Neural cell (in vitro differentiated cells): ENCODE results near the gene PLPP1. TPM values are rescaled to one million over a fixed set of nuclear protein-coding genes. Genes with fewer than 3 reads are reported as not detected.

Experiments
- H2AFZ ChIP-seq: fragments of 200-600, 300-800 bp; sonication (generic), shearing (Covaris generic); 2 replicates; pipeline ENCODE4 v1.6.0; 2014; ENCODE audit warnings: low read depth, mild to moderate bottlenecking, antibody characterized with exemption, low read length, moderate library complexity
- H3F3A ChIP-seq: fragments of 200-600 bp; shearing (Covaris generic); 2 replicates; pipeline ENCODE4 v1.6.1; 2016; ENCODE audit warnings: mild to moderate bottlenecking, moderate library complexity, mixed read lengths, antibody characterized with exemption, low read length; ENCODE audit not compliant: insufficient read depth, poor library complexity, severe bottlenecking
- H3K27ac ChIP-seq: fragments of 200-600, 300-800 bp; sonication (generic), shearing (Covaris generic); 2 replicates; pipeline ENCODE4 v1.5.1; 2014; ENCODE audit warnings: mild to moderate bottlenecking, low read length, moderate library complexity
- H3K27me3 ChIP-seq: fragments of 300-800, 200-600 bp; sonication (generic), shearing (Covaris generic); 2 replicates; pipeline ENCODE4 v1.6.0; 2014; ENCODE audit warnings: mild to moderate bottlenecking, low read depth, low read length, moderate library complexity; ENCODE audit not compliant: insufficient read depth
- H3K36me3 ChIP-seq: fragments of 300-800, 200-600 bp; sonication (generic), shearing (Covaris generic); 2 replicates; pipeline ENCODE4 v1.5.1; 2014; ENCODE audit warnings: mild to moderate bottlenecking, antibody characterized with exemption, low read length, moderate library complexity; ENCODE audit not compliant: insufficient read depth
- H3K4me2 ChIP-seq: fragments of 300-800, 200-600 bp; sonication (generic), shearing (Covaris generic); 2 replicates; pipeline ENCODE4 v1.6.0; 2014; ENCODE audit warnings: mild to moderate bottlenecking, low read length
- H3K4me3 ChIP-seq: fragments of 300-800, 200-600 bp; sonication (generic), shearing (Covaris generic); 2 replicates; pipeline ENCODE4 v1.5.1; 2014; ENCODE audit warnings: mild to moderate bottlenecking, low read length, moderate library complexity
- H3K79me2 ChIP-seq: fragments of 200-600 bp; shearing (Covaris generic); replicated peaks from 2 replicates; pipeline ENCODE4 v1.6.0; 2014; ENCODE audit warnings: mild to moderate bottlenecking, low read length, moderate library complexity; ENCODE audit not compliant: insufficient read depth
- H3K9ac ChIP-seq: fragments of 300-800, 200-600 bp; sonication (generic), shearing (Covaris generic); 2 replicates; pipeline ENCODE4 v1.6.1; 2016; ENCODE audit warnings: mild to moderate bottlenecking, low read length, mixed read lengths
- H3K9me2 ChIP-seq: fragments of 200-600 bp; shearing (Covaris generic); 2 replicates; pipeline ENCODE4 v1.6.1; 2016; ENCODE audit warnings: mild to moderate bottlenecking, low read length, mixed read lengths; ENCODE audit not compliant: insufficient read depth
- H3K9me3 ChIP-seq: fragments of 200-600, 300-800 bp; sonication (generic), shearing (Covaris generic); 2 replicates; pipeline ENCODE4 v1.6.1; 2016; ENCODE audit warnings: mild to moderate bottlenecking, mixed run types, low read length, moderate library complexity, mixed read lengths
- H4K20me1 ChIP-seq: fragments of 200-600 bp; shearing (Covaris generic); 2 replicates; pipeline ENCODE4 v1.6.1; 2016; ENCODE audit warnings: mild to moderate bottlenecking, mixed run types; ENCODE audit not compliant: insufficient read depth
- EP300 ChIP-seq: fragments of 450-650 bp; conservative IDR thresholded peaks from 2 replicates; pipeline ENCODE4 v1.6.1; 2014; ENCODE audit warnings: antibody characterized with exemption, mild to moderate bottlenecking, moderate library complexity; ENCODE audit not compliant: poor library complexity, severe bottlenecking
- EZH2 ChIP-seq: fragments of 200-600, 300-800 bp; shearing (Covaris generic), sonication (generic); IDR thresholded peaks from 2 replicates; pipeline ENCODE4 v1.6.1; 2014; ENCODE audit warnings: antibody characterized with exemption, low read length, borderline replicate concordance, mild to moderate bottlenecking; ENCODE audit not compliant: insufficient read depth, poor library complexity, severe bottlenecking
- MXI1 ChIP-seq: fragments of 450-650 bp; conservative IDR thresholded peaks from 2 replicates; pipeline ENCODE4 v1.6.1; 2014; ENCODE audit warnings: antibody characterized with exemption, mild to moderate bottlenecking; ENCODE audit not compliant: poor library complexity, severe bottlenecking
- POLR2AphosphoS5 ChIP-seq: IDR thresholded peaks from 2 replicates; pipeline ENCODE4 v1.6.1; 2012
- RAD21 ChIP-seq: fragments of 450-650 bp; conservative IDR thresholded peaks from 2 replicates; pipeline ENCODE4 v1.6.1; 2014; ENCODE audit warnings: antibody characterized with exemption, mild to moderate bottlenecking, moderate library complexity
- REST ChIP-seq: IDR thresholded peaks from 2 replicates; pipeline ENCODE4 v1.6.1; 2012; ENCODE audit warnings: borderline replicate concordance
- SMC3 ChIP-seq: fragments of 450-650 bp; conservative IDR thresholded peaks from 2 replicates; pipeline ENCODE4 v1.6.1; 2014; ENCODE audit warnings: antibody characterized with exemption, mild to moderate bottlenecking, moderate library complexity; ENCODE audit not compliant: poor library complexity
- TAF1 ChIP-seq: IDR thresholded peaks from 2 replicates; pipeline ENCODE4 v1.6.1; 2012; ENCODE audit warnings: low read depth
- polyA plus RNA-seq: library from polyadenylated mRNA; depleted of rRNA; stranded (reverse); fragments of >200 nt; gene quantifications from 2 replicates; pipeline ENCODE4 v1.2.3, GENCODE V29; 2014
- TF ChIP-seq, protein P1 (sequence below): fragments of 450-650 bp; IDR thresholded peaks from 2 replicates; pipeline ENCODE4 v1.5.1; 2014; ENCODE audit warnings: antibody characterized with exemption, mild to moderate bottlenecking, moderate library complexity; ENCODE audit not compliant: poor library complexity, severe bottlenecking

The PLPP1 gene
- polyA plus RNA-seq, 1 donor from 2014 or later, result 33.9 TPM

GRCh38 chr5:55535199-55535905 is 588 bp upstream of the PLPP1 start:
- Histone ChIP-seq H3K4me2 (peak overlapping the region; percentile 60), H3K4me3 (peak overlapping the region; percentile 91), H3K79me2 (peaks cover 18% of the 10 kb centered on the region), H3K9me3 (no peaks in the 10 kb centered on the region), H3K9me2 (no peaks in the 10 kb centered on the region), H3K27ac (peak overlapping the region; percentile 82), H3F3A (no peaks in the 10 kb centered on the region), H3K36me3 (no peaks in the 10 kb centered on the region), H4K20me1 (no peaks in the 10 kb centered on the region), H3K9ac (peak overlapping the region; percentile 92), H2AFZ (peak overlapping the region; percentile 97), H3K27me3 (no peaks in the 10 kb centered on the region)
- TF ChIP-seq TAF1 (no peak), SMC3 (no peak), POLR2AphosphoS5 (no peak), REST (no peak), MXI1 (no peak), EP300 (no peak), EZH2 (no peak), RAD21 (no peak)
- TF ChIP-seq, protein P1, sequence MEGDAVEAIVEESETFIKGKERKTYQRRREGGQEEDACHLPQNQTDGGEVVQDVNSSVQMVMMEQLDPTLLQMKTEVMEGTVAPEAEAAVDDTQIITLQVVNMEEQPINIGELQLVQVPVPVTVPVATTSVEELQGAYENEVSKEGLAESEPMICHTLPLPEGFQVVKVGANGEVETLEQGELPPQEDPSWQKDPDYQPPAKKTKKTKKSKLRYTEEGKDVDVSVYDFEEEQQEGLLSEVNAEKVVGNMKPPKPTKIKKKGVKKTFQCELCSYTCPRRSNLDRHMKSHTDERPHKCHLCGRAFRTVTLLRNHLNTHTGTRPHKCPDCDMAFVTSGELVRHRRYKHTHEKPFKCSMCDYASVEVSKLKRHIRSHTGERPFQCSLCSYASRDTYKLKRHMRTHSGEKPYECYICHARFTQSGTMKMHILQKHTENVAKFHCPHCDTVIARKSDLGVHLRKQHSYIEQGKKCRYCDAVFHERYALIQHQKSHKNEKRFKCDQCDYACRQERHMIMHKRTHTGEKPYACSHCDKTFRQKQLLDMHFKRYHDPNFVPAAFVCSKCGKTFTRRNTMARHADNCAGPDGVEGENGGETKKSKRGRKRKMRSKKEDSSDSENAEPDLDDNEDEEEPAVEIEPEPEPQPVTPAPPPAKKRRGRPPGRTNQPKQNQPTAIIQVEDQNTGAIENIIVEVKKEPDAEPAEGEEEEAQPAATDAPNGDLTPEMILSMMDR, result no peak

GRCh38 chr5:55533521-55534435 is 986 bp downstream of the PLPP1 start:
- H3K27ac ChIP-seq, result peak overlapping the region; percentile 82
- no peaks in the 10 kb centered on the region for H3K9me2 ChIP-seq
- peak overlapping the region; percentile 97 for H2AFZ ChIP-seq
- no peak for TF ChIP-seq EP300
- TF ChIP-seq TAF1, result no peak
- TF ChIP-seq MXI1, result no peak
- no peak for TF ChIP-seq SMC3
- no peak for TF ChIP-seq REST
- no peak for TF ChIP-seq RAD21
- peak; percentile 48 for TF ChIP-seq POLR2AphosphoS5
- H3K4me2 ChIP-seq, result peak overlapping the region; percentile 85
- peaks cover 18% of the 10 kb centered on the region for H3K79me2 ChIP-seq
- H3K9ac ChIP-seq, result peak overlapping the region; percentile 92
- no peaks in the 10 kb centered on the region for H3K27me3 ChIP-seq
- no peaks in the 10 kb centered on the region for H4K20me1 ChIP-seq
- peak overlapping the region; percentile 91 for H3K4me3 ChIP-seq
- no peaks in the 10 kb centered on the region for H3F3A ChIP-seq
- H3K9me3 ChIP-seq, result no peaks in the 10 kb centered on the region
- H3K36me3 ChIP-seq, result no peaks in the 10 kb centered on the region
